Activated CD4-positive, alpha-beta memory T cell treated with anti-CD3 and anti-CD28 coated beads for 36 hours (primary cell): Measurements from ENCODE around the gene PZP. TPM values are rescaled to one million over a fixed set of nuclear protein-coding genes. Genes with fewer than 3 reads are reported as not detected.
A peak's percentile ranks its signal among the peaks of the same experiment; 100 is the strongest.
"Not testable (repeated sequence)": the region's sequence is repeated elsewhere in the genome, so short reads cannot be mapped to it uniquely, and the experiment has no call there.

ENCODE experiments used
- CTCF ChIA-PET: fragments of 350-600 bp; sonication (Branson Sonifier 250); formaldehyde crosslinking; loops from one replicate; lab custom pipeline; 2021; ENCODE audit warnings: antibody characterized with exemption, inconsistent platforms; lab: Charles Lee
- POLR2A ChIA-PET: fragments of 350-600 bp; sonication (Branson Sonifier 250); formaldehyde crosslinking; loops from one replicate; lab custom pipeline; 2021; ENCODE audit warnings: antibody characterized with exemption; lab: Charles Lee
- DNase-seq: peaks from one replicate; pipeline ENCODE4 v3.0.0-alpha.2; 2020
- H3K27ac Mint-ChIP-seq: one replicate; pipeline ENCODE4 v1.8.0; 2021; ENCODE audit warnings: mixed read lengths
- H3K27me3 Mint-ChIP-seq: one replicate; pipeline ENCODE4 v1.8.0; 2021; ENCODE audit warnings: mixed read lengths
- H3K36me3 Mint-ChIP-seq: one replicate; pipeline ENCODE4 v1.8.0; 2021; ENCODE audit warnings: mixed read lengths
- H3K4me1 Mint-ChIP-seq: one replicate; pipeline ENCODE4 v1.8.0; 2021; ENCODE audit warnings: low read depth, mixed read lengths
- H3K4me3 Mint-ChIP-seq: one replicate; pipeline ENCODE4 v1.8.0; 2021; ENCODE audit warnings: mild to moderate bottlenecking, mixed read lengths
- H3K9me3 Mint-ChIP-seq: one replicate; pipeline ENCODE4 v1.8.0; 2021; ENCODE audit warnings: mixed read lengths
- intact Hi-C: fragments of 100-400 bp; cut with micrococcal nuclease; formaldehyde crosslinking; loops from one replicate; pipeline ENCODE4 v1.15.1; 2023
- total RNA-seq, 2 experiments: library from RNA; stranded (reverse); gene quantifications; one replicate each; pipeline ENCODE4 v1.2.3, GENCODE V29; 2021

The PZP gene
- total RNA-seq, 2 experiments from 2014 or later: not detected

DNA sequence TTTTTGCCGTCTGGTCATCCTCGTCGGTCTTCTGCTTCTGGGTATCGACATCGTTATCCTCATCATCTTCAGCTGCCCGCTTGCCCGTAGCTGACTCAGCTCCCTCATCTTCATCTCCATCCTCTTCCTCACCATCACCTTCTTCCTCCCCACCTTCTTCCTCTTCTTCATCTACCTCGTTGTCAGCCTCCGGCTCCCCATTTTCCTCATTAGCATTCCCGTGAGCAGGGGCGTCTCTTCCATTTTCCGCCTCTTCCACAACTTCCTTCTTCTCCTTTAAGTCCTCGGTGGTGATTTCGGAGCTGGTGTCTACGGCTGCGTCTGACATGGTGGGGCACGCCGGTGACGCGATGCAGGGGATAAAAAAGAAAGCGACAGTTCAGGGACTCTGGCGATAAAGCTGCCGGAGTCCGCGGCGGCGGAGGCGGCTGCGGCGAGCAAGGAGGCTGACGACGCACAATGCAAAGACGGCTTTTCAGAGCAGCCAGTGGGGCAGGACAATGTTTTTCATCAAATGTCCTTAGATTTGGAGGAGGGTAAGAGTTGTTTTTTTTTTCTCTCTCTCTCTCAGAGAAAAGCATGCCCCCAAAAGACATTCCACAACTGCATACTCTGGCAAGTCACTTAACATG lies 31.9 kb upstream of the PZP start:
- Mint-ChIP-seq H3K27ac (peak overlapping the region; percentile 75), H3K4me1 (peaks cover 37% of the 10 kb centered on the region), H3K4me3 (peak overlapping the region; percentile 82)
- POLR2A ChIA-PET: interaction anchor here (0.8 kb wide), 1 partner anchor 584 kb away, joined by 5 read pairs; no protein-coding TSS in a partner anchor
- H3K27me3 Mint-ChIP-seq, CTCF ChIA-PET, H3K36me3 Mint-ChIP-seq, H3K9me3 Mint-ChIP-seq: not testable (repeated sequence)
- peak; percentile 65 for DNase-seq
- intact Hi-C loops: loop anchor here (5.0 to 10.0 kb wide), 6 partner anchors 42 to 627 kb away; partner anchors contain the start of gene CLEC2B

DNA sequence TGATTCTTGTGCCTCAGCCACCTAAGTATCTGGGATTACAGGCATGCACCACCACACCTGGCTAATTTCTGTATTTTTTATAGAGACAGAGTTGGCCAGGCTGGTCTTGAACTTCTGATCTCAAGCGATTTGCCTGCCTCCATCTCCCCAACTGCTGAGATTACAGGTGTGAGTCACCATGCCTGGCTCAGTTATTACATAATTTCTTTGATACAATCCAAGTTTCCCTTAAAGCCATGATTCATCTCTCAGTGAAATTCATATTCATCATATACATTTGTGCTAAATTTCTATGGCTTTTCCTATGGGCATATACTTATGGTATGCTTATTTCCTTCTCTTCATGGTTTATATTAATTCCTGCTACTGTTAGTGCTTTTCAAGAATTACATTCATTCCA lies 29.1 kb upstream of the PZP start:
- no peak for DNase-seq
- Mint-ChIP-seq H3K4me3 (no peak overlapping the region), H3K36me3 (peaks cover 4% of the 10 kb centered on the region), H3K9me3 (no peaks in the 10 kb centered on the region), H3K27ac (no peak overlapping the region), H3K4me1 (peaks cover 19% of the 10 kb centered on the region), H3K27me3 (peaks cover 3% of the 10 kb centered on the region)
- ChIA-PET CTCF (no interaction called here), POLR2A (no interaction called here)
- intact Hi-C loops: no loop called here

DNA sequence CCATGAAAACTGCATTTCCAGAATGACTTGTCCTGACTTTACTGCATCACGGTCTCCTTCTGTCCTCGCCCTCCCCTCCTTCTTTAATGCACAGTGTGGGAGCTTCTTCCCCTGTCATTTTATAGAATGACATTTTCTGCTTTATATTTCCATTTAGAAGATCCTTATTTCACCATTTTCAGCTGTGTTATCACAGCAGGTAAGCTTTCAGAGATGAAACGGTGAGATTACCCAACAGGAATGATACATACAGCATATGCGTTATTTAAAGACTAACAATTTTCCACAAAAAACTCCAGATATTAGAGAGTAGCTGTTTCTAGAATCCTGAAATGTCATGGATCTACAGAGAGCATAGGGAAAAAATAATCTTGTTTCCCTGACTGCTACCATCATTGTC lies 27.3 kb upstream of the PZP start:
- CTCF ChIA-PET: interaction anchor here (1.0 kb wide), 1 partner anchor 286 kb away, joined by 3 read pairs; the partner anchor contains the start of gene M6PR
- Mint-ChIP-seq H3K4me1 (peaks cover 16% of the 10 kb centered on the region), H3K4me3 (no peak overlapping the region), H3K36me3 (peaks cover 4% of the 10 kb centered on the region), H3K27ac (no peak overlapping the region), H3K9me3 (no peaks in the 10 kb centered on the region), H3K27me3 (no peaks in the 10 kb centered on the region)
- intact Hi-C loops: no loop called here
- no peak for DNase-seq
- POLR2A ChIA-PET: no interaction called here

DNA sequence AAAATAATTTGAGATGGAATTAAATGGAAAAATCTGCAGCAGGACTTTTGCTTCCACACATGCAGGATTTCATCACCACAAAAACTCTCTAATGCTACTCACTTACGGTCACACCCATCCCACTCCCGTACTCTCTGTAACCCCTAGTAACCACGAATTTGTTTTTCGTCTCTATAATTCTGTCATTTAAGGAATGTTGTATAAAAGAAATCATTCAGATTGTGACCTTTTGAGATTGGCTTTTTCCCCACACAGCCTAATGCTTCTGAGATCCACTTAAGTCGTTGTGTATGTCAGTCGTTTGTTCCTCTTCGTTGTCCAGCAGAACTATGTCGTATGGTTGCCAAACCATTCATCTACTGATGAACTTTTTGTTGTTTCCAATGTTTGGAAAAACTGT lies 19.8 kb upstream of the PZP start:
- ChIA-PET POLR2A (no interaction called here), CTCF (no interaction called here)
- intact Hi-C loops: no loop called here
- Mint-ChIP-seq H3K9me3 (no peaks in the 10 kb centered on the region), H3K27me3 (no peaks in the 10 kb centered on the region), H3K4me3 (no peak overlapping the region), H3K4me1 (no peaks in the 10 kb centered on the region), H3K27ac (no peak overlapping the region), H3K36me3 (no peaks in the 10 kb centered on the region)
- no peak for DNase-seq

DNA sequence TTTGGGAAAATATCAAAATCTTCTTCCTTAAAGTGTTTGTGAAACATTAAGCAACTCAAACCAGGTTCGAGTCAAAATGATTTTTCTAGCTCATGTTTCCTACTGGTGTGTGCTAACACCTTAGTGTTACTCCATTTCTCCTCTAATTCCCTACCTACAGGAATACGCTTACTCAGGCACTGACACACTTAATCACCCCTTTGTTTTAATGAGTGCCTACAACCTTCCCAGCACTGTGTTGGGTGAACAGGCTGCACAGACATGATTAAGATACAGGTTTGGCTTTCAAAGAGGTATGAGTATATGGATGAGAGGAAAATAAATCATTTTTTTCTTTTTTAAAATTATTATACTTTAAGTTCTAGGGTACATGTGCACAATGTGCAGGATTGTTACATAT lies 15.6 kb upstream of the PZP start:
- no peaks in the 10 kb centered on the region for H3K9me3 Mint-ChIP-seq
- ChIA-PET CTCF (no interaction called here), POLR2A (no interaction called here)
- H3K36me3 Mint-ChIP-seq: no peaks in the 10 kb centered on the region
- intact Hi-C loops: no loop called here
- no peaks in the 10 kb centered on the region for H3K4me1 Mint-ChIP-seq
- no peak for DNase-seq
- no peaks in the 10 kb centered on the region for H3K27me3 Mint-ChIP-seq
- H3K4me3 Mint-ChIP-seq: no peak overlapping the region
- H3K27ac Mint-ChIP-seq: no peak overlapping the region

DNA sequence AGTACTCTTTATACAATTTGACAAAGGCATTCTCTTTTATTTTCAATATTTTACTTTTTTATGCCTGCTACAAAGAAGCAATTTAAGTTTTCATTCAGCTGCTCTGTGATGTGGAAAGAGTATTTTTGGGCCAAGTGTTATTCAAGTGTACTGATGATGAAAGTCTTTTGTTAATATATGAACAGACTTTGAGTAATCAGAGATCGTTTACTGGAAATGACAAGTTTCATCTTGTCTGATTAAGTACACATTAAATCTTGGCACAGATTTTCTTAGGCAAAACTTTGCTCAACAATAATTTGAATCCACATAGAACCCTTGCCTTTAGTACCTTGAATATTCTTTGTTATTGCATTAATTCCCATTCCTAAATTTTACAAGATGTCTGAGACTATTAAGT lies 13.3 kb upstream of the PZP start:
- H3K4me1 Mint-ChIP-seq: no peaks in the 10 kb centered on the region
- ChIA-PET POLR2A (no interaction called here), CTCF (no interaction called here)
- intact Hi-C loops: no loop called here
- no peaks in the 10 kb centered on the region for H3K9me3 Mint-ChIP-seq
- H3K4me3 Mint-ChIP-seq: no peak overlapping the region
- no peak for DNase-seq
- H3K27me3 Mint-ChIP-seq: no peaks in the 10 kb centered on the region
- no peak overlapping the region for H3K27ac Mint-ChIP-seq
- no peaks in the 10 kb centered on the region for H3K36me3 Mint-ChIP-seq

DNA sequence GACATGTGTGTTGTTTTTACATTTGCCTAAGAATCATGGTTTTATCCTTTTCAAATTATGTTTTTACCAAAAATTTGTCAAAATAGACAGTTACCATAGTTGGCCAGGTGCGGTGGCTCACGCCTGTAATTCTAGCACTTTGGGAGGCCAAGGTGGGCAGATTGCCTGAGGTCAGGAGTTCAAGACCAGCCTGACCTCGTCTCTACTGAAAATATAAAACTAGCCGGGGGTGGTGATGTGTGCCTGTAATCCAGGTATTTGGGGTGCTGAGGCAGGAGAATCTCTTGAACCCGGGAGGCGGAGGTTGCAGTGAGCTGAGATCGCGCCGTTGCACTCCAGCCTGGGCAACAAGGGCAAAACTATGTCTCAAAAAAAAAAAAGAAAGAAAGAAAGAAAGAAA lies 12.8 kb upstream of the PZP start:
- H3K9me3 Mint-ChIP-seq, H3K27me3 Mint-ChIP-seq, POLR2A ChIA-PET, H3K4me1 Mint-ChIP-seq, H3K27ac Mint-ChIP-seq, intact Hi-C loops, DNase-seq, H3K4me3 Mint-ChIP-seq, CTCF ChIA-PET, H3K36me3 Mint-ChIP-seq: not testable (repeated sequence)

DNA sequence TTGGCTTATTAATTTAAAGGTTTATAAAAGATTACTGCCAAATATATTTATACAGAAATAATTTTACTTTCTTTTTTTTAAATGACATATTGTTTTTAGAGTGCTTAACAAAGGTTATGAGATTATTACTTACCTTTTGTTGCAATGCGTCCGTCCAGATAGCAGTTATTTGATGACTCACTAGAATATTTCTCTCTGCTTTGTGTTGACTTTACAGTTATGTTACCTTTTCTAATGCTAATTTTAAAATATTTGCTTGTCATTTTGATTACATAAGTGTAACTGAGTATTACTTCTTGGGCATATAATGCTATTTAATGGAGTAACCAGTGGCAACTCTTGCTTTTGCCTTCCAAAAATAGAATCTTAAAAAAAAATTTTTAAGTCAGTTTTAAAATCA lies 6.3 kb upstream of the PZP start:
- no peak for DNase-seq
- Mint-ChIP-seq H3K9me3 (no peaks in the 10 kb centered on the region), H3K4me1 (no peaks in the 10 kb centered on the region), H3K4me3 (no peak overlapping the region), H3K36me3 (no peaks in the 10 kb centered on the region), H3K27me3 (no peaks in the 10 kb centered on the region), H3K27ac (no peak overlapping the region)
- CTCF ChIA-PET: no interaction called here
- POLR2A ChIA-PET: no interaction called here
- intact Hi-C loops: no loop called here

DNA sequence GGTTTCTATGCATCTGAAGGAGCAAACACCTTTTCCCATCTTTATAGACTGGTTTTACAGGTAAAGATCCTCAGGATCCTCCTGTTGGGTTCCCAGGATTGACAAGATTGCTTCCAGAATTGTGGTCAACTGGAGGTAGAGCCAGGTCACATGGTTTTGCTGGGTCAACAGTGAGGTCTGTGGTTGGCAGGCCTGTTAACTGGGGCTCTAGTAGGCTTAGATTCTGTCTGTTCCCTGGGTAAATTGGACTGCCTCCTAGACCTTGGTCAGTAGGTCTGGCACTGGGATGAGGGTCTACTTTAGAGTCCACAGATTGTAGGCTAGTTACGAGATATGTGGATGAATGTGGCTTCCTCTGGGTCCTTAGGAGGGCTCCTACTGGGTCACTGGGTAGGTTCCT lies 3.5 kb upstream of the PZP start:
- CTCF ChIA-PET: interaction anchor here (0.6 kb wide), 1 partner anchor 23 kb away, joined by 3 read pairs; no protein-coding TSS in a partner anchor
- H3K4me3 Mint-ChIP-seq: no peak overlapping the region
- DNase-seq: no peak
- H3K4me1 Mint-ChIP-seq: no peaks in the 10 kb centered on the region
- intact Hi-C loops: no loop called here
- POLR2A ChIA-PET: no interaction called here
- no peaks in the 10 kb centered on the region for H3K36me3 Mint-ChIP-seq
- H3K9me3 Mint-ChIP-seq: no peaks in the 10 kb centered on the region
- no peak overlapping the region for H3K27ac Mint-ChIP-seq
- no peaks in the 10 kb centered on the region for H3K27me3 Mint-ChIP-seq

DNA sequence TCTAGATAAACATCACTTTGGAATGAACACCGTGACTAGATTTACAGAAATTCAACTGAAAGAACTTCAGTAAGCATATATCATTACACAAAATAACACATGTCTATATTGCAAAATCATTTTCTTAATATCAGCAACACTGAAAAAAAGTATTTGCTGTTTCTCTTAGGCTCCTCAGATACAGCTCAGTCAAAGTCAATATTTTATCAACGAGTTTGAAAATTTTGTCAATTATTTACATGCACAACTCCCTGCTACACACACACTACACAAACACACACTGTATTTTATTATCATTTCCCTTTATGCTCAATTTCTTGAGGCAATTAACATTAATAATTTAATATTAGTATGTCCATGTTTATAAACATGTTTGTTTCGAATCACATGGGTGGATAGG lies 3.8 kb downstream of the PZP start:
- H3K4me1 Mint-ChIP-seq: no peaks in the 10 kb centered on the region
- POLR2A ChIA-PET: no interaction called here
- no peaks in the 10 kb centered on the region for H3K9me3 Mint-ChIP-seq
- H3K4me3 Mint-ChIP-seq: no peak overlapping the region
- CTCF ChIA-PET: no interaction called here
- DNase-seq: no peak
- no peak overlapping the region for H3K27ac Mint-ChIP-seq
- intact Hi-C loops: no loop called here
- no peaks in the 10 kb centered on the region for H3K36me3 Mint-ChIP-seq
- no peaks in the 10 kb centered on the region for H3K27me3 Mint-ChIP-seq

DNA sequence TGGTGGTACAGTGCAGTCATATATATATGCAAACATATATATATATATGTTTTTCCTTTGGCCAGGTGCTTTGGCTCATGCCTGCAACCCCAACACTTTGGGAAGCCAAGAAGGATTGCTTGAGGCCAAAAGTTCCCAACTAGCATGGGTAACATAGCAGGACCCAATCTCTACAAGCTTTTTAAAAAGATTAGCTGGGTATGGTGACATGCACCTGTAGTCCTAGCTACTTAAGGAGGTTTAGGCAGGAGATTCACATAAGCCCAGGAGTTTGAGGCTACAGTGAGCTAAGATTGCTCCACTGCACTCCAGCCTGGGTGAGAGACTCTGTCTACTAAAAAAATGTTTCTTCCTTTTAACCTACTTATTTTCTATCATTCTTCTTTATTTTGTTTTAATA lies 10.2 kb downstream of the PZP start:
- Mint-ChIP-seq H3K4me3 (no peak overlapping the region), H3K36me3 (peaks cover 1% of the 10 kb centered on the region), H3K9me3 (peaks cover 2% of the 10 kb centered on the region), H3K4me1 (no peaks in the 10 kb centered on the region), H3K27me3 (no peaks in the 10 kb centered on the region), H3K27ac (no peak overlapping the region)
- CTCF ChIA-PET: no interaction called here
- POLR2A ChIA-PET: no interaction called here
- no peak for DNase-seq
- intact Hi-C loops: loop anchor here (1.0 kb wide), 1 partner anchor 46 kb away; no protein-coding TSS in a partner anchor

DNA sequence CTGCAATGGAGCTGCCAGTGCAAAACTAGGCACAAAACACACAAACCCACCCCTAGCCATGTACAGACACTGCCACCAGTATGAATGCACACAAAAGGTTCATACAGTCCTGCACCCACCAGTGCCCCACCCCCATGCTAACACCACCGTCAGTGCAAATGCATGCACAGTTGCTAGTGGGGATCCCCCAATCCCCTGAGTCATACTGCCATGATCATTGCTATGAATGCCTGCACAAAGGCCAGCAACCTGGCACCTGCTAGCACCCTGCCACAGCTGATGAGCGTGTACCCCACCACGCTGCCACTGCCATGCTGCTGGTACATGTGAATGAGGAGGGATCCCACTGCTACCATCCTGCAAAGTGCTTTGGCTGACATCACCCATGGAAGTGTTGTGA lies 23.9 kb downstream of the PZP start:
- no peaks in the 10 kb centered on the region for H3K4me1 Mint-ChIP-seq
- POLR2A ChIA-PET: no interaction called here

DNA sequence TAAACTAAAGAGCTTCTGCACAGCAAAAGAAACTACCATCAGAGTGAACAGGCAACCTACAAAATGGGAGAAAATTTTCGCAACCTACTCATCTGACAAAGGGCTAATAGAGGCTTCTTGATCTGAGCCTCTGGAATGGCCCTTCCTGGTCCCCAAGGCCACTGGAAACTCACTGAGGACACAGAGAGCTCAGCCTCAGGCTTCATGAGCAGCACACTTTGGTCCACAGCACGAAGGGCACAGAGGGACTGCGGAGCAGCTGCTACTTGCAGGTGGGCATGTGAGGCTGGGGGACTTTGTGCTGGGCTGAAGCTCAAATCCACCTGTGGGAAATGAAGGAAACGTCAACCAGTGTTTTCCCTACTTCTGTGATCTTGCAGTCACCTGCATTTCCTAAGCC lies 27.4 kb downstream of the PZP start:
- no peak for DNase-seq
- no peaks in the 10 kb centered on the region for H3K27me3 Mint-ChIP-seq
- ChIA-PET POLR2A (no interaction called here), CTCF (no interaction called here)
- H3K9me3 Mint-ChIP-seq: peaks cover 20% of the 10 kb centered on the region
- intact Hi-C loops: no loop called here
- H3K4me1 Mint-ChIP-seq: no peaks in the 10 kb centered on the region
- H3K4me3 Mint-ChIP-seq: no peak overlapping the region
- H3K36me3 Mint-ChIP-seq: peaks cover 19% of the 10 kb centered on the region
- no peak overlapping the region for H3K27ac Mint-ChIP-seq

More for the DNA sequence above, 23.9 kb downstream of the PZP start:
- CTCF ChIA-PET: interaction anchor here (1.4 kb wide), 1 partner anchor 134 kb away, joined by 3 read pairs; no protein-coding TSS in a partner anchor
- Mint-ChIP-seq H3K27me3 (no peaks in the 10 kb centered on the region), H3K9me3 (peaks cover 26% of the 10 kb centered on the region), H3K4me3 (no peak overlapping the region), H3K36me3 (peaks cover 15% of the 10 kb centered on the region), H3K27ac (no peak overlapping the region)
- peak; percentile 15 for DNase-seq
- intact Hi-C loops: no loop called here
